HG02943 (cell line): Measurements from ENCODE around the gene BRSK2.
"Not testable (repeated sequence)": the region's sequence is repeated elsewhere in the genome, so short reads cannot be mapped to it uniquely, and the experiment has no call there.

Source experiments
- ATAC-seq: cut with Tn5 transposase; IDR thresholded peaks from one replicate; pipeline ENCODE4 v1.9.1; 2021; ENCODE audit warnings: mild to moderate bottlenecking, low read depth, moderate library complexity; ENCODE audit not compliant: unreplicated experiment

The BRSK2 gene

DNA sequence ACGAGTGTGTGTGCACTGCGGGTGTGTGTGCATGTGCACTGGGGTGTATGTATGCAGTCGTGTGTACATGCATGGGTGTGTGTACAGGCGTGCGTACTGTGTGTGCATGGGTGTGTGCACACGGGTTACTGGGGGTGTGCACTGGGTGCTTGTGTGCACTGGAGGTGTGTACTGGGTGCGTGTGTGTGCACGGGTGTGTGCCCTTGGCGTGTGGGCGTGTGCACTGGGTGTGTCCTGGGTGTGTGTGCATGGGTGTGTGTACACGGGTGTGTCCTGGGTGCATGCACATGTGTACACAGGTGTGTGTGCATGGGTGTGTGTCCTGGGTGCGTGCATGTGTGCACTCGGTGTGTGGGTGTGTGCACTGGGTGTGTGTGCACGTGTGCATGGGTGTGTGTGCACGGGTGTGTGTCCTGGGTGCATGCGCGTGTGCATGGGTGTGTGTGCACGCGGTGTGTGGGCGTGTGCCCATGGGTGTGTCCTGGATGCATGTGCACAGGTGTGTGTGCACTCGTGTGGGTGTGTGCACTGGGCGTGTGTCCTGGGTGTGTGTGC lies 39.1 kb downstream of the BRSK2 start:
- ATAC-seq: no peak

DNA sequence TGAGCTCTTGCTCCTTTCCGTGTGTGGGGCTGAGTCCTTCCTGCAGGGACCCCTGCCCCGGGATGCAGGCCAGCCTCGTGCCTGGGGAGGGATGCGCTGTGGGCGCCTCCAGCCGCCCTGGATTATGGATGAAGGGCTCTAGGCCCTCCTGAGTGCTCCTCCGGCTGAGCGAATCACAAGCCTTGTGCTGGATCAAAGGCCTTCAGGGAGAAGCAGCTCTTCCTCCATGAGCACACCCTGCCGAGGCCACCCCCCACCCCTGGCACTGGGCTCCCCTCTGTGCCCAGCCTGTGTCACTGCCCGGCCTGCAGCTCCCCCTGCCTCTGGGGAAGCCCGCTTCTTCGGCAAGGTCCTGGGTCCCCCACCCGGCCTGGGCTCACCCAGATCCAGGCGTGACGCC lies 43.8 kb downstream of the BRSK2 start:
- ATAC-seq: no peak

DNA sequence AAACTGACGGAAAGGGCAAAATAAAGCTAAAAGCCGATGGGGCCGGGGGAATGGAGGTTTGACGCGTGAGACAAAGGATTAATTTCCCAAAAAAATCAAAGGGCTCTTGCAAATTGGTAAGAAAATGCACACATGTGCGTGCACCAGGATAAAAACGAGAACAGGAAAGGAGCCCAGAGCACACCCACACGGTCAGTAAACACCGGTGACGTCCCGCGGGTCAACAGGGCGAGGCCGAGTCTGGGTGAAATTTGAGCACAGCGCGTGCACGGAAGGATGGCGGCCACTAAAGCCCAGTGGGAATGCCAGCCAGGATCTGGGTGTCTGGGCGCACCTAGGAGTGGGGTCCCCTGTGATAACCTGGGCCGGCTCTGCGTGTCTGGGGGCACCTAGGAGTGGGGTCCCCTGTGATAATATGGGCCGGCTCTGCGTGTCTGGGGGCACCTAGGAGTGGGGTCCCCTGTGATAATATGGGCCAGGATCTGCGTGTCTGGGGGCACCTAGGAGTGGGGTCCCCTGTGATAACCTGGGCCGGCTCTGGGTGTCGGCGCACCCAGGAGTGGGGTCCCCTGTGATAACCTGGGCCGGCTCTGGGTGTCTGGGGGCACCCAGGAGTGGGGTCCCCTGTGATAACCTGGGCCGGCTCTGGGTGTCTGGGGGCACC lies 44.4 kb downstream of the BRSK2 start:
- no peak for ATAC-seq

DNA sequence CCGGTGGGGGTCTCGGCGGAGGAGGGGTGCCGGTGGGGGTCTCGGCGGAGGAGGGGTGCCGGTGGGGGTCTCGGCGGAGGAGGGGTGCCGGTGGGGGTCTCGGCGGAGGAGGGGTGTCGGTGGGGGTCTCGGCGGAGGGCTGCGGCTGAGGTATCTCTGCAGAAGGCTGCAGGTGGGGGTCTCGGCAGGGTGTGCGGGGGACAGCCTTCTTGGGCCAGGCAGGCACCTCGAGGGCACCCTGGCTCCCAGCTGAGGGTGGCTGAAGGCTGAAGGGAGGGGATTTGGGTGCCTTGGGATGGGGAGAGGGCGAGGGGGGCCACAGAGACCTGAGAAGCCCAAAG lies 45.7 kb downstream of the BRSK2 start:
- not testable (repeated sequence) for ATAC-seq

DNA sequence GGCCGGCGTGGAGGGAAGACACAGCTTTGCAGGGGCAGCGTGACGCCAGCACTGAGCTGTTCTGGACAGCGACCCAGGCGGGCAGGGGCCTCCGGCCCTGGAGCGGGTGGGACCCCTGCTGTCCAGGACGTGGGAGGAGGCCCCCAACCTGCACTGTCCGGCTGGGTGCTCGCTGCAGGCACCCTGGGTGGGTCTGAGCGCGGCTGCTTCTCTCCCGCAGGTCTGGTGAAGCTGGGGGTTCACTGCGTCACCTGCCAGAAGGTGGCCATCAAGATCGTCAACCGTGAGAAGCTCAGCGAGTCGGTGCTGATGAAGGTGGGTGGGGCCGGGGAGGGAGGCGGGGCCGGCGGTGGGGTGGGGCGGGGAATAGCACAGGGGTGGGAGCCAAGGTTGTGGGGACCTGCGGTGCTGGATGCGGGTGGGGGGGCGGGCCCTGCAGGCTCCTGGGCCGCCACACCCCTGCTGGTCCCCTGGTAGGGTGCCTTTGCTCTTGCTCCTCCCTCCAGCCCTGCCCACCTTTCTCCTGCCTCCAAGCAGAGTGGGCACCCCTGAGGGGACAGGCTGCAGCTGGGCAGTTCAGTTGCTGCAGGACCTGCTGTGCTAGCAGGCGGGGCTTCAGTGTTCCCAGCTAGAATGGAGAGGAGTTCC lies 46.2 kb downstream of the BRSK2 start:
- ATAC-seq: no peak

GRCh38 chr11:1436468-1437039 lies 46.8 kb downstream of the BRSK2 start:
- ATAC-seq: no peak

DNA sequence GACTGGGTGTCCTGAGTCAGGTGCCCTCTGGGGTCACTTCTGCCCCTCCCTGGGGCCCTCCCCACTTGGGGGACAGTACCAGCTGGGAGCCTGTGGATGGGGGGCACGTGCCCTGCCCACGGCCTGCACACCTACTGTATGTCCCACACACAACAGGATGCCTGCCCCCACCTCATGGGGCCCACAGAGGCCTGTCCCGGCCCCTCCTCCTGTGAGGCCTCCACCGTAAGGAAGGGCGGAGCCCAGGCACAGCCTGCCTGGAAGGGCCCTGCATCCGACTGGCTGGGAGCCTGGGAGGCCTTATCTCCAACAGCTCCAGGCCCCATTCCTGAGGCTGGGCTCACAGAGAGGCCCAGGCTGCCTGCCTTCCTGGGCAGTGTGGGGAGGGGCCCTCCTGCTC lies 47.8 kb downstream of the BRSK2 start:
- ATAC-seq: no peak

DNA sequence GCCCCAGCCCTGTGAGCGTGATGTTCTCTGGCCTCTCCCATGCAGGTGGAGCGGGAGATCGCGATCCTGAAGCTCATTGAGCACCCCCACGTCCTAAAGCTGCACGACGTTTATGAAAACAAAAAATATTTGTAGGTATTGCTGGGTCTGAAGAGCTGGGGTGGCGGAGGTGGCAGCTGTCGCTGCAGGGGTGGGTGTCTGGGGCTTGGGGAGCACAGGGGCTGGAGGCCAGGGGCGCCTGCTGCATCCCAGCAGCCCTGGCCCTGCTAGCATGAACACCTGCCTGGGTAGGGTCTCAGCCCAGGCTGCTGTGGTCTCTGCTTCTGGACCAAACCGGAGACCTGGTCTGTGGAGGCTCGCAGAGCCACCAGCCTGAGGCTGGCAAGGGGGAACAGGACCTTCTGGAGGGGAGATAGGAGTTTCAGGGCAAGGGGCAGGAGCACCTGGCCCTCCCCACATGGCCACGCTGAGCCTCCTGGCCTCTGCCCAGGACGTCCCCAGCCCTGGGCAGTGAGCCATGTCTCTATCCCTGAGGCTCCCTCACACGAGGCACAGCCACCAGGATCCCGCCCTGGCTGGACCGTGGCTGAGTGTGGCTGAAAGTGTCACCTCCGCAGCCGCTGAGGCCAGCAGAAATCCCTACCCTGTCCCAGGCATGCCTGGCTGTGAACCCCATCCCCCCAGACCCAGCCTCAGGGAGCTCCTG lies 48.7 kb downstream of the BRSK2 start:
- ATAC-seq: no peak

DNA sequence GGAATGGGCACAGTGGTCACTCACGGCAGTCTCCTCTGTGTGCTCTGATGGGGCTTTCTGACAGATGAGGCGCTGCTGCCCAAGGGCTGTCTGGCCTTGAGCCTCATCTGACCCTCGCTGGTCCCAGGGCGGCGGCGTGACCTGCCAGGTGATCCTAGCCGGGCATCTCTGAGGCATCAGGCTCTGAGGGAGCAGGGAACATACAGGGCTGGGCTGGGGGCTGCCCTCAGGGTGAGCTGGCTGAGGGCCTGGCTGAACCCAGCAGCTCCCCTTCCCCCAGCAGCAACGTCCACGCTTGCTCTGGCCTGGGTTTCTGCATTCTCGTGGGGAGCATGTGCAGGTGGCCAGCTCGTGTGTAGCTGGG lies 49.2 kb downstream of the BRSK2 start:
- ATAC-seq: no peak

DNA sequence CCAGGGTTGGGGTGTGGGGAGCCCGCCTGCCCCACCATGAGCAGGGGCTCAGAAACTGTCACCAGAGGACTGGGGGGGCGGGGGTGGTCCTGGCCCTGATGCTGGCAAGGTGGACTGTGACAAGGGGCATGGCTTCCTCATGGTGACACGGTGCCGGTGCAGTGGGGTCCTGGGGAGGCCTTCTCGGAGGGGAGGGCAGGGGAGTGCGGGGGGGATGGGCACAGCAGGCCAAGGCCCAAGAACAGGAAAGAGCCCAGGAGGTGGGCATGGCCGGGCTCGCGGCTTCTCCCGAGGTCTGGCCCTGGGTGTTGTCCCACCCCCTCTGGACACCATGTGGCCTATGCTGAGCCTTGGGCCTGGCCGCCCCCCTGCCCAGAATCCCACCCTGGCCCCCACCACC lies 49.6 kb downstream of the BRSK2 start:
- no peak for ATAC-seq

- no peak for ATAC-seq
These were observed 50.3 kb downstream of the BRSK2 start for GRCh38 chr11:1440066-1440465.

GRCh38 chr11:1440496-1440895 lies 50.8 kb downstream of the BRSK2 start:
- no peak for ATAC-seq

DNA sequence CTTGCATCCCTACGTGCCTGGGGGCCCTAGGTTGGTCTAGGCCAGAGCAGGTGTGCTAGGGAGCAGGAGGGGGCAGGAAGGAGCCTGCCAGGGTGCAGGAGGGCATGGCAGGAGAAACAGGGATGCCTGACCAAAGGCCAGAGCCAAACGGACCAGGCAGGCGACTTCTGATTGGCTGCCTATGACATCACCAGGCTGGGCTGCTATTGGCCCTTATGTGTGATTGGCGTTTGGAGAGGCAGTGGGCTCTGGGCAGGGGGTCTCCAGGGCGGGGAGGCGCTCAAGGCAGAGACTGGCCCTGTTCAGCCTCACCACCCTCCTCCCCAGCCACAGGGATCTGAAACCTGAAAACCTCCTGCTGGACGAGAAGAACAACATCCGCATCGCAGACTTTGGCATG lies 52.4 kb downstream of the BRSK2 start:
- no peak for ATAC-seq

DNA sequence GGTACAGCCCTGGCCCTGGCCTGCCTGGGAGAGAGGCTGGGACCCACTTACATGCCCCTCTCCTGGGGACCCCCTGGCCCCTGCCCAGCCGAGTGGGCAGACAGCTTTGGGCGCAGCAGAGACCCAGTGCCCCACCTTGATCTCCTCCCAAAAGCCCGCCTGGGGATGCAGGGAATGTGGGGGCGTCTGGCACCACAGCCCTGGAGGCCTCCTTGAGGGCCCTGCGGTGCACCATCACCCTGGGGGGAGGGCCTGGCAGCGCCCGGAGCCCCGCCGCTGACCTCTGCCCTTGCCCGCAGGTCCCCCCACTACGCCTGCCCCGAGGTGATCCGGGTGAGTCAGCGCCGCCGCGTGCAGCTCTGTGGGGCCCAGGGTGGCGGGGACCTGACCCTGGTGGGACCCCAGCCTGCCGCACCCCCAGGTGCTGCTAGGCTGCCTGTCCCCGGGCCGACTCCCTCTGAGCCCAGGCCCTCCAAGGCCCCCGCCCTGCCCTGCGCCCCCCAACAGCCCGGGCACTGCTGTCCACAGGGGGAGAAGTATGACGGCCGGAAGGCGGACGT lies 53.2 kb downstream of the BRSK2 start:
- ATAC-seq: no peak

GRCh38 chr11:1443737-1444136 lies 54.0 kb downstream of the BRSK2 start:
- ATAC-seq: no peak

GRCh38 chr11:1444321-1444720 lies 54.6 kb downstream of the BRSK2 start:
- ATAC-seq: no peak

DNA sequence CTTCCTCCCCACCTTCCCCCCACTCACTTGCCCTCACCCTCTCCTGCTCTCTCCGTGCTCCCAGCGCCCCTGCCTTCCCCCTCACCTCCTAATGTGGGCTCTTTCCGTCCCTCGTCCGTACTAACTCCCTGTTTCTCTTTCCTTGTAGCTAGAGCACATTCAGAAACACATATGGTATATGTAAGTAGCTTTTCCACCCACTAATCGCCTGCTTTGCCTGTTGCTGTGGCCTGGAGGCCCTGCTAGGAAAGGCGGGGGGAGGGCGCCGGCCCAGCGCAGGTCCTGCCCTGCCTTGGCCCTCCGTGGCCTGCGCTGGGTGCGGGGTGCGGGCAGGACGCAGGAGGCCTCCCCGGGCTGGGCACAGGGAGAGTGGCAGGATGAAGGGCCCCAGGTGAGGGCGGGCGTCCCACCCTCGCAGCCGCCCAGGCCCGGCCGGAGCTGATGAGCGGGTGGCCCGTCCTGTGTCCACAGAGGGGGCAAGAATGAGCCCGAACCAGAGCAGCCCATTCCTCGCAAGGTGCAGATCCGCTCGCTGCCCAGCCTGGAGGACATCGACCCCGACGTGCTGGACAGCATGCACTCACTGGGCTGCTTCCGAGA lies 55.2 kb downstream of the BRSK2 start:
- no peak for ATAC-seq

DNA sequence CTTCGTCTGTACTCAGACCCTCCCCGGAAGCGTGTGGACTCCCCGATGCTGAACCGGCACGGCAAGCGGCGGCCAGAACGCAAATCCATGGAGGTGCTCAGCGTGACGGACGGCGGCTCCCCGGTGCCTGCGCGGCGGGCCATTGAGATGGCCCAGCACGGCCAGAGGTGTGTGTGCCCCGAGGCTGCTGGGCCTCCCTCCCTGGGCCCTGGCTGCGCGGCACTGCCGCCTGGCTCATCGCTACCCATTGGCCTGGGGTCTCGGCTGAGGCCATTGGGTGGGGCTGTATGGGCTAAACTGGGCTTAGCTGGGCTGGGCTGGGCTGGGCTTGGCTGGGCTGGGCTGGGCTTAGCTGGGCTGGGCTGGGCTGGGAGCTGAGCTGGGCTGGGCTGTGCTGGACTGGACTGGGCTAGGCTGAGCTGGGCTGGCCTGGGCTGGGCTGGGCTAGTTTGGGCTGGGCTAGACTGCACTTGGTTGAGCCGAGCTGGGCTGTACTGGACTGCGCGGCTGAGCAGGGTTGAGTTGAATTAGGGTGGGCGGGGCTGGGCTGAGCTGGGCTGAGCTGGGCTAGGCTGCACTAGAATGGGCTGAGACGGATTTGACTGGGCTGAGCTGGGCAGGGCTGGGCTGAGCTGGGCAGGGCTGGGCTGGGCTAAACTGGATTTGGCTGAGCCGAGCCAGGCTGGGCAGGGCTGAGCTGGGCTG lies 56.2 kb downstream of the BRSK2 start:
- no peak for ATAC-seq

- no peak for ATAC-seq
These were observed 56.9 kb downstream of the BRSK2 start for GRCh38 chr11:1446623-1447022.
